Measurements from ENCODE around the gene PTCD1. TPM values are rescaled to one million over a fixed set of nuclear protein-coding genes. Genes with fewer than 3 reads are reported as not detected.

The PTCD1 gene
- total RNA-seq, 1 donor from 2014 or later, result 6.1 TPM

DNA sequence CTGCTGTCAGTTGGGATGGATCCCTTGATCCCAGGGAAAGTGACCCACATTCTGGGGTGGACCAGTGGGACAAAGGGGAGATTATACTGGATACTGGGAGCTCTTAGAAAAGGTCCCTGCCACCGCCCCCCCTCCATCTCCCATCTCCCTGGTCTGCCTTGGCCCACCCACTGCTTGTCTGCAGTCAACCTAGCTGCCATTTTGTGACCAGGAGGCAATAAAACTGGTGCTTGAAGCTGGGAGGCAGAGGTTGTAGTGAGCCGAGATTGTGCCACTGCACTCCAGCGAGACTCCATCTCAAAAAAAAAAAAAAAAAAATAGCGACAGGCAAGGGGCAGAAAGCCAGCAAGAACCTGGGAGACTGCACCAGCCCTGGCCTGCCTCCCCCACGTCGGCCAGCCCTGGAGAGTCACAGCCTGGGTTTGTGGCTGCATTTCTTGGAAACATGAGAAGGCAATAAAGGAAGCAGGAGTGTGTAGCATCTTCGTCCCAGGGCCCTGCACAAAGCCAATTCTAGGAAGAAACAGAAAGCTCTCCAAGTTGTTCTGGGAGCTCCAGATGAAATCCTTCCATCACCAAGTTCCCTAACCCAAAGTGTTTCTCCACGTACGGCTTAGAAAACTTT is 68.7 kb downstream of the PTCD1 start:
- peaks cover 0 to 27% of the 10 kb centered on the region in 2 donors for H3K36me3 ChIP-seq
- no peak overlapping the region for H3K4me3 ChIP-seq
- TF ChIP-seq, protein P1, sequence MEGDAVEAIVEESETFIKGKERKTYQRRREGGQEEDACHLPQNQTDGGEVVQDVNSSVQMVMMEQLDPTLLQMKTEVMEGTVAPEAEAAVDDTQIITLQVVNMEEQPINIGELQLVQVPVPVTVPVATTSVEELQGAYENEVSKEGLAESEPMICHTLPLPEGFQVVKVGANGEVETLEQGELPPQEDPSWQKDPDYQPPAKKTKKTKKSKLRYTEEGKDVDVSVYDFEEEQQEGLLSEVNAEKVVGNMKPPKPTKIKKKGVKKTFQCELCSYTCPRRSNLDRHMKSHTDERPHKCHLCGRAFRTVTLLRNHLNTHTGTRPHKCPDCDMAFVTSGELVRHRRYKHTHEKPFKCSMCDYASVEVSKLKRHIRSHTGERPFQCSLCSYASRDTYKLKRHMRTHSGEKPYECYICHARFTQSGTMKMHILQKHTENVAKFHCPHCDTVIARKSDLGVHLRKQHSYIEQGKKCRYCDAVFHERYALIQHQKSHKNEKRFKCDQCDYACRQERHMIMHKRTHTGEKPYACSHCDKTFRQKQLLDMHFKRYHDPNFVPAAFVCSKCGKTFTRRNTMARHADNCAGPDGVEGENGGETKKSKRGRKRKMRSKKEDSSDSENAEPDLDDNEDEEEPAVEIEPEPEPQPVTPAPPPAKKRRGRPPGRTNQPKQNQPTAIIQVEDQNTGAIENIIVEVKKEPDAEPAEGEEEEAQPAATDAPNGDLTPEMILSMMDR (IDR thresholded peaks at IDR 0.05), result no peak
- no peak for TF ChIP-seq POLR2AphosphoS5 (IDR thresholded peaks at IDR 0.05; ENCODE audit: insufficient read depth in 1 of 2, low read depth in 1 of 2)
- no peak for TF ChIP-seq POLR2A (IDR thresholded peaks at IDR 0.05)
- H3K27ac ChIP-seq, result no peak overlapping the region
- intact Hi-C loops (cut with DNase I), result no loop called here
- DNase-seq (ENCODE audit: extremely low spot score in 2 of 2), result no peak
- peaks cover 5% of the 10 kb centered on the region for H3K4me1 ChIP-seq
- H3K9me3 ChIP-seq, result no peaks in the 10 kb centered on the region
- H3K27me3 ChIP-seq, result no peaks in the 10 kb centered on the region

DNA sequence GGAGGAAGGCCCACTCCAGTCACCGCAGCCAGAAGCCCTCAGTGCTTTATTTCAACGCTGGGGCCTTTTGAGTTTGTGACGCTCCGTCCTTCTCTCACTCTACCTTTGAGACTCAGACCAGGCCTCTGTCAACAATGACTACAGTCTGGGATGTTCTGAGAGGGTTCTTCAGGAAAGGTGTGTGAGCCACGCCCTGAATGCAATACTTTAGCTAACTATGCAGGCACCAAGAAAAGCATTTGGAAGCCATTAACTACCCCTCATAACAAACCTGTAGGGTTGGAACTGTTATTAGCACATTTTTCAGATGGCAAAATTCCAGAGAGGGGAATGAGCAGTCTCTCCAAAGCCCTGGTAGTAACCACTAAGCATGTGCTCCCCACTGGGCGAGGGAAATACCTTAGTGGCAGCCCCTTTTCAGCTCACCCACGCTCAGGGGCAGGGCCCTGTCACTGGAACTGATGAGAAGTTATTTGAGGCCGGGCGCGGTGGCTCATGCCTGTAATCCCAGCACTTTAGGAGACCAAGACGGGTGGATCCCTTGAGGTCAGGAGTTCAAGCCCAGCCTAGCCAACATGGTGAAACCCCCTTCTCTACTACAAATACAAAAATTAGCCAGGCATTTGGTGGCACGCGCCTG is 69.7 kb downstream of the PTCD1 start:
- TF ChIP-seq POLR2A (IDR thresholded peaks at IDR 0.05), result no peak
- TF ChIP-seq, protein P1 (IDR thresholded peaks at IDR 0.05), result no peak
- no peak for TF ChIP-seq POLR2AphosphoS5 (IDR thresholded peaks at IDR 0.05; ENCODE audit: insufficient read depth in 1 of 2, low read depth in 1 of 2)

More for the DNA sequence above, 69.7 kb downstream of the PTCD1 start:
- no peak for DNase-seq (ENCODE audit: extremely low spot score in 2 of 2)
- H3K27ac ChIP-seq, result no peak overlapping the region
- intact Hi-C loops (cut with DNase I), result no loop called here
- no peaks in the 10 kb centered on the region for H3K9me3 ChIP-seq
- H3K36me3 ChIP-seq, result peaks cover 0 to 38% of the 10 kb centered on the region in 2 donors
- no peaks in the 10 kb centered on the region for H3K27me3 ChIP-seq
- H3K4me3 ChIP-seq, result no peak overlapping the region
- H3K4me1 ChIP-seq, result peaks cover 5% of the 10 kb centered on the region

Other genes with a start within 250 kb of the PTCD1 start
- not detected for gene KPNA7, start 230.7 kb downstream of the PTCD1 start, total RNA-seq
- not detected for gene MYH16, start 166.0 kb downstream of the PTCD1 start, total RNA-seq
- 106 TPM for gene ARPC1A, start 112.9 kb downstream of the PTCD1 start, total RNA-seq
- gene ARPC1B, start 64.1 kb downstream of the PTCD1 start, total RNA-seq, result 114 TPM
- 48.1 TPM for gene PDAP1, start 30.2 kb downstream of the PTCD1 start, total RNA-seq
- gene BUD31, start 29.8 kb downstream of the PTCD1 start, total RNA-seq, result 52.3 TPM
- gene CPSF4, start 145 bp upstream of the PTCD1 start, total RNA-seq, result 23.8 TPM
- 463 TPM for gene ATP5MF, start 27.4 kb upstream of the PTCD1 start, total RNA-seq
- 14.5 TPM for gene ZNF789, start 34.1 kb upstream of the PTCD1 start, total RNA-seq
- 36.1 TPM for gene ZNF394, start 61.5 kb upstream of the PTCD1 start, total RNA-seq
- 7.1 TPM for gene ZKSCAN5, start 65.9 kb upstream of the PTCD1 start, total RNA-seq
- 3.4 TPM for gene FAM200A, start 113.3 kb upstream of the PTCD1 start, total RNA-seq
- 144 TPM for gene ZNF655, start 119.8 kb upstream of the PTCD1 start, total RNA-seq
- 1.2 TPM for gene TMEM225B, start 159.5 kb upstream of the PTCD1 start, total RNA-seq
- gene ZSCAN25, start 178.1 kb upstream of the PTCD1 start, total RNA-seq, result 12.3 TPM
- 80.3 TPM for gene CYP3A5, start 241.2 kb upstream of the PTCD1 start, total RNA-seq

Measured in vagina (tissue), 2 donors.